Measurements from ENCODE around the gene MLXIP. TPM values are rescaled to one million over a fixed set of nuclear protein-coding genes. Genes with fewer than 3 reads are reported as not detected.

The MLXIP gene
- total and polyA plus RNA-seq, 2 of the 8 experiments (the other 6 are each of a cell fraction or from before 2014, with no cell fraction given) = 5.5 to 40.5 TPM

GRCh38 chr12:122139941-122140340, 61.4 kb downstream of the MLXIP start:
- ChIA-PET CTCF (ENCODE audit: partially characterized antibody) (interaction anchor here (0.6 to 3.2 kb wide), 6 partner anchors 10 to 128 kb away, joined by 3 to 29 read pairs (median 3); no protein-coding TSS in a partner anchor), POLR2A (ENCODE audit: partially characterized antibody) (interaction anchor here (0.6 to 2.5 kb wide), 2 partner anchors 72 to 130 kb away, joined by 4 to 5 read pairs; no protein-coding TSS in a partner anchor)
- H4K91ac ChIP-seq (replicated peaks; ENCODE audit: insufficient read length, low read length) = no peak overlapping the region
- 0 out of 2 replicates have a peak overlapping the region, but pooled peaks have one; percentile 35 for H4K8ac ChIP-seq (ENCODE audit: extremely low read depth, insufficient read depth, low read length)
- H3K14ac ChIP-seq (ENCODE audit: insufficient read length) = no peak overlapping the region
- H3K23me2 ChIP-seq (ENCODE audit: low read depth, low read length) = no peaks in the 10 kb centered on the region
- H2BK12ac ChIP-seq (ENCODE audit: low read depth, low read length) = no peak overlapping the region
- peaks cover 2 to 25% (median 15%) of the 10 kb centered on the region in 4 experiments; a peak in 6 of 8 replicates for H3K36me3 ChIP-seq (ENCODE audit: control insufficient read depth in 2 of 4, insufficient read depth in 4 of 4, low read length in 3 of 4)
- no peak overlapping the region for H3K4me2 ChIP-seq (ENCODE audit: insufficient read depth in 1 of 2, low read depth in 2 of 2, low read length in 2 of 2)
- H2BK120ac ChIP-seq (replicated peaks; ENCODE audit: low read depth, low read length) = no peak overlapping the region
- no peaks in the 10 kb centered on the region for H3K79me1 ChIP-seq (ENCODE audit: low read depth, low read length)
- H2BK5ac ChIP-seq (ENCODE audit: low read depth, low read length) = no peak overlapping the region
- no peaks in the 10 kb centered on the region for H3K79me2 ChIP-seq (ENCODE audit: control insufficient read depth in 1 of 2, insufficient read depth in 2 of 2, low read length in 2 of 2)
- no peaks in the 10 kb centered on the region for H4K20me1 ChIP-seq (replicated peaks in 1 of 2; ENCODE audit: control insufficient read depth in 1 of 2, insufficient read depth in 2 of 2, low read length in 2 of 2)
- H3K4ac ChIP-seq (replicated peaks; ENCODE audit: insufficient read length, low read depth, low read length) = no peak overlapping the region
- H3K56ac ChIP-seq (replicated peaks; ENCODE audit: insufficient read length, low read depth, low read length) = no peak overlapping the region
- H2AK5ac ChIP-seq (ENCODE audit: low read depth, low read length) = no peak overlapping the region
- no peak overlapping the region for H4K5ac ChIP-seq (ENCODE audit: insufficient read length, low read depth, low read length)
- H3K23ac ChIP-seq (ENCODE audit: insufficient read length) = no peak overlapping the region
- FAIRE-seq (no peak), DNase-seq (ENCODE audit: low read depth in 1 of 2, low spot score in 2 of 2) (no peak)
- no peak overlapping the region for H2BK15ac ChIP-seq (ENCODE audit: low read length)
- H3K27ac ChIP-seq (ENCODE audit: low read depth, low read length) = no peak overlapping the region
- H3K9me3 ChIP-seq (ENCODE audit: insufficient read depth in 2 of 2, low read depth in 1 of 2, low read length in 1 of 2) = peaks cover 23 to 30% of the 10 kb centered on the region in 2 experiments
- H3K18ac ChIP-seq (ENCODE audit: extremely low read depth, low read length) = no peak overlapping the region
- no peaks in the 10 kb centered on the region; a peak in 1 of 7 replicates for H3K27me3 ChIP-seq (replicated peaks in 1 of 4; ENCODE audit: control insufficient read depth in 3 of 4, extremely low read depth in 1 of 4, insufficient read depth in 3 of 4, low read length in 3 of 4)
- H3K4me3 ChIP-seq (ENCODE audit: extremely low read depth in 1 of 4, insufficient read depth in 2 of 4, low read depth in 3 of 4, low read length in 4 of 4) = no peak overlapping the region
- WGBS, 2 experiments (ENCODE audit: extremely low coverage in 1 of 2, insufficient coverage in 1 of 2, insufficient read length in 1 of 2, insufficient replicate concordance in 2 of 2, low coverage in 1 of 2, low lambda C conversion rate in 2 of 2, missing lambda C conversion rate in 1 of 2) = 84% methylated on average over 8 of the region's 8 CpGs; no CpG with 5 or more reads in 1 of the 2 experiments
- H3K4me1 ChIP-seq (replicated peaks in 1 of 4; ENCODE audit: control insufficient read depth in 3 of 4, insufficient read depth in 4 of 4, low read length in 3 of 4) = peaks cover 0 to 8% (median 3%) of the 10 kb centered on the region in 4 experiments; a peak in 5 of 7 replicates
- H3K9ac ChIP-seq (replicated peaks in 1 of 4; ENCODE audit: extremely low read depth in 1 of 4, low read depth in 3 of 4, low read length in 3 of 4) = no peak overlapping the region
- H2BK20ac ChIP-seq (ENCODE audit: low read length) = no peak overlapping the region
- H2AFZ ChIP-seq (ENCODE audit: low read length) = no peak overlapping the region
- TF ChIP-seq NRF1 (IDR thresholded peaks at IDR 0.05; ENCODE audit: low read depth, low read length) = no peak
- TF ChIP-seq KDM5A (IDR thresholded peaks at IDR 0.05; ENCODE audit: low read length) = no peak
- TF ChIP-seq RNF2 (IDR thresholded peaks at IDR 0.05; ENCODE audit: borderline replicate concordance, low read depth, low read length, missing control alignments, poor library complexity, severe bottlenecking) = no peak
- TF ChIP-seq KDM4A (IDR thresholded peaks at IDR 0.05; ENCODE audit: low read depth, low read length, severe bottlenecking) = no peak
- TF ChIP-seq BRCA1 (IDR thresholded peaks at IDR 0.05; ENCODE audit: low read depth, low read length) = no peak
- no peak for TF ChIP-seq KDM1A (IDR thresholded peaks at IDR 0.05; ENCODE audit: borderline replicate concordance, low read length)
- TF ChIP-seq JUN (IDR thresholded peaks at IDR 0.05; ENCODE audit: low read depth, low read length) = no peak
- TF ChIP-seq GTF2F1 (IDR thresholded peaks at IDR 0.05; ENCODE audit: borderline replicate concordance, low read depth, low read length) = no peak
- no peak for TF ChIP-seq MAFK (IDR thresholded peaks at IDR 0.05; ENCODE audit: low read depth, low read length)
- no peak for TF ChIP-seq BACH1 (IDR thresholded peaks at IDR 0.05; ENCODE audit: low read length)
- TF ChIP-seq POU5F1 (IDR thresholded peaks at IDR 0.05; ENCODE audit: low read depth, low read length) = no peak
- TF ChIP-seq YY1 (IDR thresholded peaks at IDR 0.05; ENCODE audit: low read depth, low read length) = no peak
- no peak for TF ChIP-seq CHD2 (IDR thresholded peaks at IDR 0.05; ENCODE audit: low read length)
- TF ChIP-seq E2F6 (IDR thresholded peaks at IDR 0.05) = no peak
